H9 (cell line): Measurements from ENCODE around the gene THAP11. TPM values are rescaled to one million over a fixed set of nuclear protein-coding genes. Genes with fewer than 3 reads are reported as not detected.

ENCODE experiments used
- DNase-seq: peaks from one replicate; pipeline ENCODE4 v3.0.0-alpha.2; 2017
- H2AFZ ChIP-seq: one replicate; pipeline ENCODE4 v1.6.1; 2013; ENCODE audit warnings: mild to moderate bottlenecking, low read length, control low read depth, moderate library complexity
- H2AK5ac ChIP-seq: 2 replicates; pipeline ENCODE4 v1.6.1; 2013; ENCODE audit warnings: low read length, control low read depth, mixed read lengths; ENCODE audit not compliant: insufficient read length
- H2BK120ac ChIP-seq: one replicate; pipeline ENCODE4 v1.6.1; 2013; ENCODE audit warnings: low read depth, mild to moderate bottlenecking, low read length, control low read depth, inconsistent platforms; ENCODE audit not compliant: poor library complexity, severe bottlenecking
- H2BK12ac ChIP-seq: 2 replicates; pipeline ENCODE4 v1.6.1; 2013; ENCODE audit warnings: low read length, control low read depth, mixed read lengths, low read depth; ENCODE audit not compliant: insufficient read length
- H2BK15ac ChIP-seq: 2 replicates; pipeline ENCODE4 v1.6.1; 2013; ENCODE audit warnings: low read depth, low read length, control low read depth
- H2BK20ac ChIP-seq: one replicate; pipeline ENCODE4 v1.6.1; 2013; ENCODE audit warnings: low read depth, mild to moderate bottlenecking, low read length, control low read depth, inconsistent platforms; ENCODE audit not compliant: poor library complexity, severe bottlenecking
- H2BK5ac ChIP-seq: 2 replicates; pipeline ENCODE4 v1.6.1; 2013; ENCODE audit warnings: low read length, control low read depth, mixed read lengths; ENCODE audit not compliant: insufficient read length
- H3K14ac ChIP-seq: 2 replicates; pipeline ENCODE4 v1.6.1; 2013; ENCODE audit warnings: low read length, control low read depth; ENCODE audit not compliant: insufficient read depth
- H3K18ac ChIP-seq: 2 replicates; pipeline ENCODE4 v1.6.1; 2013; ENCODE audit warnings: low read depth, mild to moderate bottlenecking, mixed read lengths, low read length, control low read depth; ENCODE audit not compliant: insufficient read length
- H3K23ac ChIP-seq: 2 replicates; pipeline ENCODE4 v1.6.1; 2013; ENCODE audit warnings: low read length, control low read depth, mixed read lengths, low read depth; ENCODE audit not compliant: insufficient read length
- H3K23me2 ChIP-seq: 2 replicates; pipeline ENCODE4 v1.6.1; 2013; ENCODE audit warnings: low read depth, mild to moderate bottlenecking, mixed read lengths, low read length, control low read depth; ENCODE audit not compliant: insufficient read length, poor library complexity, severe bottlenecking
- H3K27ac ChIP-seq: 2 replicates; pipeline ENCODE4 v1.5.1; 2013; ENCODE audit warnings: low read length, control low read depth, mixed read lengths, low read depth; ENCODE audit not compliant: insufficient read length
- H3K27me3 ChIP-seq: 2 replicates; pipeline ENCODE4 v1.6.1; 2013; ENCODE audit warnings: low read length, control low read depth, inconsistent platforms; ENCODE audit not compliant: insufficient read depth
- H3K4ac ChIP-seq: 2 replicates; pipeline ENCODE4 v1.6.1; 2013; ENCODE audit warnings: low read depth, mild to moderate bottlenecking, control low read depth, inconsistent platforms, low read length, moderate library complexity
- H3K4me1 ChIP-seq: 2 replicates; pipeline ENCODE4 v1.6.1; 2013; ENCODE audit warnings: low read length, control low read depth, inconsistent platforms; ENCODE audit not compliant: insufficient read depth
- H3K4me2 ChIP-seq: 2 replicates; pipeline ENCODE4 v1.6.1; 2013; ENCODE audit warnings: low read length, control low read depth, mixed read lengths; ENCODE audit not compliant: insufficient read length, insufficient read depth
- H3K56ac ChIP-seq: 2 replicates; pipeline ENCODE4 v1.6.1; 2013; ENCODE audit warnings: low read depth, mild to moderate bottlenecking, mixed read lengths, low read length, control low read depth; ENCODE audit not compliant: insufficient read length
- H3K79me1 ChIP-seq: 2 replicates; pipeline ENCODE4 v1.6.1; 2013; ENCODE audit warnings: low read depth, mild to moderate bottlenecking, moderate library complexity, low read length, control low read depth, inconsistent platforms; ENCODE audit not compliant: insufficient read depth, poor library complexity, severe bottlenecking
- H3K79me2 ChIP-seq: 2 replicates; pipeline ENCODE4 v1.6.1; 2013; ENCODE audit warnings: low read length, control low read depth, inconsistent platforms; ENCODE audit not compliant: insufficient read depth
- H3K9ac ChIP-seq: 2 replicates; pipeline ENCODE4 v1.6.1; 2013; ENCODE audit warnings: low read length, control low read depth, mixed read lengths; ENCODE audit not compliant: insufficient read length; ENCODE audit errors: extremely low read depth
- H3K9me3 ChIP-seq: one replicate; pipeline ENCODE4 v1.6.1; 2013; ENCODE audit warnings: low read depth, low read length, inconsistent platforms; ENCODE audit not compliant: control insufficient read depth
- H3T11ph ChIP-seq: one replicate; pipeline ENCODE4 v1.6.1; 2013; ENCODE audit warnings: mild to moderate bottlenecking, low read length, control low read depth, inconsistent platforms
- H4K20me1 ChIP-seq: one replicate; pipeline ENCODE4 v1.6.1; 2013; ENCODE audit not compliant: control insufficient read depth, insufficient read length, insufficient read depth
- H4K5ac ChIP-seq: 2 replicates; pipeline ENCODE4 v1.6.1; 2013; ENCODE audit warnings: low read depth, mild to moderate bottlenecking, mixed read lengths, low read length, control low read depth; ENCODE audit not compliant: insufficient read length
- H4K8ac ChIP-seq: replicated peaks from 2 replicates; pipeline ENCODE4 v1.6.1; 2013; ENCODE audit warnings: low read length, control low read depth, mixed read lengths, low read depth; ENCODE audit not compliant: insufficient read length
- H4K91ac ChIP-seq: 2 replicates; pipeline ENCODE4 v1.6.1; 2013; ENCODE audit warnings: low read depth, mild to moderate bottlenecking, moderate library complexity, mixed read lengths, low read length, control low read depth; ENCODE audit not compliant: insufficient read length
- H3K27ac Mint-ChIP-seq, 3 experiments: 2 replicates in 2 of 3; 3 replicates in 1 of 3; pipeline ENCODE4 v1.8.0; 2020 to 2021; ENCODE audit warnings: mixed read lengths in 3 of 3, mild to moderate bottlenecking in 1 of 3, moderate library complexity in 1 of 3
- H3K27me3 Mint-ChIP-seq: 2 replicates; pipeline ENCODE4 v1.8.0; 2021; ENCODE audit warnings: low read depth, mild to moderate bottlenecking, moderate library complexity, mixed read lengths
- H3K36me3 Mint-ChIP-seq, 3 experiments: 2 replicates in 2 of 3; 3 replicates in 1 of 3; pipeline ENCODE4 v1.8.0; 2020 to 2021; ENCODE audit warnings: low read depth in 3 of 3, mixed read lengths in 3 of 3; ENCODE audit not compliant: insufficient read depth in 1 of 3
- H3K4me1 Mint-ChIP-seq, 2 experiments: 2 replicates each; pipeline ENCODE4 v1.8.0; 2020; ENCODE audit warnings: mixed read lengths in 2 of 2
- H3K4me3 Mint-ChIP-seq, 2 experiments: 2 replicates in 1 of 2; 3 replicates in 1 of 2; pipeline ENCODE4 v1.8.0; 2020 to 2021; ENCODE audit warnings: mild to moderate bottlenecking in 2 of 2, mixed read lengths in 2 of 2, moderate library complexity in 1 of 2
- H3K9me3 Mint-ChIP-seq, 2 experiments: 2 replicates in 1 of 2; 3 replicates in 1 of 2; pipeline ENCODE4 v1.8.0; 2020; ENCODE audit warnings: mild to moderate bottlenecking in 2 of 2, mixed read lengths in 2 of 2, moderate library complexity in 1 of 2
- CTCF ChIP-seq: fragments of 200-600 bp; sonication (generic); conservative IDR thresholded peaks from 3 replicates; pipeline ENCODE4 v1.8.0; 2021; ENCODE audit warnings: antibody characterized with exemption, mild to moderate bottlenecking
- WGBS: extraction: QIAGEN DNeasy Blood & Tissue Kit; methylation state at CpG from one replicate; pipeline ENCODE4 v1.1.7; 2013; ENCODE audit warnings: missing lambda C conversion rate, low lambda C conversion rate, mixed read lengths; ENCODE audit not compliant: insufficient read length; ENCODE audit errors: extremely low coverage; 5-methylcytosine and 5-hydroxymethylcytosine counted together
- total RNA-seq: library from RNA; stranded (reverse); gene quantifications from 2 replicates; pipeline ENCODE4 v1.2.1, GENCODE V29; 2021

THAP11 gene
- total RNA-seq, 1 experiment from 2014 or later, result 48.9 TPM

GRCh38 chr16:67811899-67812298 is 30.2 kb upstream of the THAP11 start:
- no peak overlapping the region for H3K4ac ChIP-seq
- H2BK5ac ChIP-seq, result no peak overlapping the region
- Mint-ChIP-seq H3K27me3 (peaks cover 1% of the 10 kb centered on the region; the same call in 1 of the 2 replicates), H3K27ac (no peak overlapping the region), H3K36me3 (no peaks in the 10 kb centered on the region), H3K4me1 (peaks cover 2 to 5% of the 10 kb centered on the region in 2 experiments; a peak in 3 of 4 replicates), H3K4me3 (no peak overlapping the region; a peak in 1 of 5 replicates), H3K9me3 (no peaks in the 10 kb centered on the region; a peak in 1 of 5 replicates)
- H3K14ac ChIP-seq, result no peak overlapping the region
- no peak for DNase-seq
- H3K27me3 ChIP-seq, result no peaks in the 10 kb centered on the region; the same call in 1 of the 2 replicates
- no peak overlapping the region for H3T11ph ChIP-seq
- no peak overlapping the region for H2BK120ac ChIP-seq
- no peak overlapping the region for H2BK15ac ChIP-seq
- no peak overlapping the region for H3K4me2 ChIP-seq
- no peak overlapping the region for H2AK5ac ChIP-seq
- no peak overlapping the region for H2AFZ ChIP-seq
- H2BK12ac ChIP-seq, result no peak overlapping the region
- no peak overlapping the region for H2BK20ac ChIP-seq
- no peak overlapping the region for H4K5ac ChIP-seq
- no peaks in the 10 kb centered on the region for H3K79me1 ChIP-seq
- H3K23me2 ChIP-seq, result peaks cover 3% of the 10 kb centered on the region
- no peak overlapping the region for H4K8ac ChIP-seq
- no peak overlapping the region for H3K23ac ChIP-seq
- no peaks in the 10 kb centered on the region for H3K4me1 ChIP-seq
- H3K9ac ChIP-seq, result no peak overlapping the region
- H3K27ac ChIP-seq, result no peak overlapping the region
- no peaks in the 10 kb centered on the region for H3K79me2 ChIP-seq
- no peak overlapping the region for H3K18ac ChIP-seq
- H4K20me1 ChIP-seq, result no peaks in the 10 kb centered on the region
- no CpG with 5 or more reads among the region's 1 CpG for WGBS
- H3K56ac ChIP-seq, result no peak overlapping the region
- no peaks in the 10 kb centered on the region for H3K9me3 ChIP-seq
- TF ChIP-seq CTCF, result no peak
- no peak overlapping the region for H4K91ac ChIP-seq
